ENCODE data around the gene KHNYN. TPM values are rescaled to one million over a fixed set of nuclear protein-coding genes. Genes with fewer than 3 reads are reported as not detected.
"Not testable (repeated sequence)": the region's sequence is repeated elsewhere in the genome, so short reads cannot be mapped to it uniquely, and the experiment has no call there.

KHNYN gene
- 37.8 TPM for polyA plus RNA-seq (ENCODE audit: insufficient read length)

DNA sequence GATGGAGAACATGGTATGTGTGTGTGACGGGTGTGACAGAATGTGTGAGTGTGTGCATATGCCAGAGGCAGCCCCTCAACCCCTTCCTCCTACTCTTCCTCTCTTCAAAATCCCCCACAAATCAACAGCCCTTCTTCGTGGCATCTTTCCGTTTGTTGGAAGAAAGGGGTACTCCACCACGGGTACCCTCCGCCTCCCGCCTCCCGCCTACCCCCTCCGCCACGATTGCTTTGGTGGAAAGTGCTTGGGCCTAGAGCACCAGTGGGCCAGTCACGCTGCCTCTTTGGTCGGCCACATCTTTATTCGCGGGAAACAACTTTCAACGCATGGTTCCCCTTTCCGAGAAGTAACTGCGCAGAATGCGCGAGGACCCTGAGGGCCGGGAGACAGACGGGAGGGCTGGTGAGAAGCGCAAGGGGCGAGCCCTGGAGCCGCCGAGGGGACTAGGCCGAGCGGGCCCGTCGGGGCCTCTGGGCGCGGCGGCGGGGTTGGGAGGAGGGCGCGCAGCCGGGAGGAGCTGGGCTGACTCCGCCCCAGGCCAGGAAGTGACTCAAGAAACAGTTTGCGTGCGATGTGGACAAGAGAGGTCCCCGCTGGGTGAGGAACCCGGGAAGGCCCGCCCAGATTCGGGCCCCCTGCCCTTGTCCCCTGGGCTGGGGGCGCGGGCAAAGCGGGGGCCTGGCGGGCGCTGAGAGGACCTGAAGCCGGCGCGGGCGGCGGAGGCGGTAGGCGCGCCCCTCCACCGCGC is at the start of gene KHNYN, which contains the start of gene CBLN3:
Gene KHNYN, plus strand, starts transcription at position 560 of the 748 bp plus-strand sequence. CDS start 777 bp downstream, outside the sequence.
Gene CBLN3, minus strand, starts transcription at position 274 of the 748 bp plus-strand sequence. CDS start 614 bp downstream, outside the sequence.
- peak; percentile 92 for DNase-seq

DNA sequence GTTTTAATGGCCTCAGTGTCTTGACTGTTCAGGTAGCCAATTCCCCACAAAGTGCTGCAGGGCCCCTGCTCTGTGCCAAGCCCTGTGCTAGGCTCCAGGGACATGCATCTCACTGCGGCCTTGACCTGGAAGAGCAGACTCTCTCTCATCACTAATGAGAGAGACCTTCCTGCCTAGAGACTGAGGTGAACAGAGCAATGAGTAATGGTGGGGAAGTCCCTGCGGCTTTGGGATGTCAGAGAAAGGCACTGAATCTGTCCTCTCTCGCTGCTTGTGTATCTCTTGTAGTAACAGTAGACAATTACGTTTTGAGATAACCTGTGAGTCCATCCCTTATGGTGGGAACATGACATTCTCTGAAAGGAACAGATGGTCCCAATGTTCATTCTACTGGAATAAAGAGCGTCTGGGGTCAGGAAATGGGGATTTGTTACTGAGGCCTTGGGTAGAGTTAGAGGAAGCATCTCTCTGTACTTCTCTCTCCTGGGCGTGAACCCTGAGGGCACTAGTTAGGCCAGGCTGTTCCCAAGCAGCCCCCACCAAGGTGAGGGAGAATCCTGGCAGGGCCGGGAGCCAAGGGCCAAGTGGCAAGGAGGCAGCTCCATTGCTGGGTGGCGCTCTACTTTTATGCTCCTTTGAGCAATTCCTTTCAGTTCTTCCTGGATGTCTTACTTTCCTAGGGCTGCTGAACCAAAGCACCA is 48.2 kb upstream of the KHNYN start:
- no peak for DNase-seq

GRCh38 chr14:24382064-24382371 is 47.7 kb upstream of the KHNYN start:
- no peak for DNase-seq

GRCh38 chr14:24384169-24384568 is 45.6 kb upstream of the KHNYN start:
- no peak for DNase-seq

GRCh38 chr14:24385524-24385923 is 44.2 kb upstream of the KHNYN start:
- no peak for DNase-seq

DNA sequence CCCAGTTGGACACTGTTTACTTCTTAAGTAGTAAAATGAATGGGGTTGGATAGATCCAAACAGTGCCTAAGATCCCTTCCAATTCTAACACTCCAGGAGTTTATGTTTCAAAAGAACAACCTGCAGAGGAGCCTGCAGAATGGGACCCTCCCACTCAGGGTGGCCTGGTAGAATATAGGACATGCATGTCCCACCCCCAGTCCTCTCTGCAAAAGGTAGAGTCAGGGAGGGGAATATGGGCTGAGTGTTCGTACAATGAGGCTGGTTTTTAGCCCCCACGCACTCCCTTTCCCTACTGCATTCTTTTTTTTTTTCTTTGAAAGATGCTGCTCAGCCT is 42.8 kb upstream of the KHNYN start:
- no peak for DNase-seq

- DNase-seq: not testable (repeated sequence)
Observed at GRCh38 chr14:24387579-24387978, 42.2 kb upstream of the KHNYN start.

DNA sequence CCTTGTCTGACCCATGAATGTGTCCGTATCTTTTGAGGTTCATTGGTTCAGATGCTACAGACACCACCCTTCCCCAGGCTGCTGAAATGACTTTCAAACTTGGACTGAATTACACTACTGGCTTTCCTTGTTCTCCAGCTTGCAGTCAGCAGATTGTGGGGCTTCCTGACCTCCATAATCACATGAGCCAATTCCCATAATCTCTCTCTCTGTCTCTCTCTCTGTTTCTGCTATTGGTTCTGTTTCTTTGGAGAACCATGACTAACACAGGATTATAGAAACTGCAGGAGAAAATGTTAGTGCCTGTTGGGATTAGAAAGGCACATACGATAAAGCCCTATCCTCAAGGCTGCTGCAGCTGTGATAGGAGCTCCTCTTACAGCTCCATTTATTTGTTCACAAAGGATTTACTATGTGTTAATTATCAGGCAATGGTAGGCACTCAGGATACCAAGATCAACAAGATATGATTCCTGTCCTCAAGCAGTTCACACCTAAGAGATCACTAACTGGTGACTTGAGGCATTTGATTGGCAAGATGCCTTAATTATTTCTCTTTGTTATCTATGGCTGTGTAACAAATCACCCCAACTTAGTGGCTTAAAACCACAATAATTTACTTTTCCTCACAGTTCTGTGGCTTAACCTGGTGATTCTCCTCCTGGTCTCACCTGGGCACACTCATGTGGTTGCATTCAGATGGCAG is 41.1 kb upstream of the KHNYN start:
- no peak for DNase-seq

- no peak for DNase-seq
Observed at GRCh38 chr14:24389226-24389848, 40.4 kb upstream of the KHNYN start.

DNA sequence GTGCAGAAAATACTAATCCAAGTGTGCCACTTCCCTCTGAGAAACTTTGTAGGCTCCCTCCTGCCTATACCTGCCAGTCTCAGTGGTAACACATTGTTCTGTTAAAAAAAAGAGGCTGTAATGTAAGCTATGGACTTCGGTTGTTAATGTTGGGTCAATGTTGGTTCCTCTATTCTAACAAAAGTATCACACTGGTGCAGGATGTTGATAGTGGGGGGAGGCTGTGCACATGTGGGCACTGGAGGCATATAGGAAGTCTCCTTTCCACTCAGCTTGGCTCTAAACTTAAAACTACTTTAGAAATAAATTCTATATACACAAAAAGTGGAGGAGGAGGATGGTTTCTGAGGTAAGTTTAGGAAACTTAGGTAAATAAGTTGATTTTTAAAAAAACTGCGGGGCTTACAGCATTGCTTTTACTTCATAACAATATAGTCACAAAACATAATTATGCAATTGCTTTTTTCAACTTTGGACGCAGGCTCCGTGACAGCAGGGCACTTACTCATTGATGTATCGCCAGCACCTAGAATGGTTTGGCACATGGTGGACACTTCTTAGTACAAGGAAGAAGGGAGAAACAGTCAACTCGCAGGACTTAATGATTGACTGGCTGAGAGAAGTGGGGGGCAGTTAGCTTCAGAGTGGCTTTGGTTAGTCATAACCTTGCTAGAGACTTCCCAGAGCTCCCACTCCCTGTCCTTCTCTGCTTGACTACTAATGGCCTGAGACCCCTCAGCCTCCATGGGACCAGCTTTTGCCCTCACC is 38.9 kb upstream of the KHNYN start:
- DNase-seq: no peak

DNA sequence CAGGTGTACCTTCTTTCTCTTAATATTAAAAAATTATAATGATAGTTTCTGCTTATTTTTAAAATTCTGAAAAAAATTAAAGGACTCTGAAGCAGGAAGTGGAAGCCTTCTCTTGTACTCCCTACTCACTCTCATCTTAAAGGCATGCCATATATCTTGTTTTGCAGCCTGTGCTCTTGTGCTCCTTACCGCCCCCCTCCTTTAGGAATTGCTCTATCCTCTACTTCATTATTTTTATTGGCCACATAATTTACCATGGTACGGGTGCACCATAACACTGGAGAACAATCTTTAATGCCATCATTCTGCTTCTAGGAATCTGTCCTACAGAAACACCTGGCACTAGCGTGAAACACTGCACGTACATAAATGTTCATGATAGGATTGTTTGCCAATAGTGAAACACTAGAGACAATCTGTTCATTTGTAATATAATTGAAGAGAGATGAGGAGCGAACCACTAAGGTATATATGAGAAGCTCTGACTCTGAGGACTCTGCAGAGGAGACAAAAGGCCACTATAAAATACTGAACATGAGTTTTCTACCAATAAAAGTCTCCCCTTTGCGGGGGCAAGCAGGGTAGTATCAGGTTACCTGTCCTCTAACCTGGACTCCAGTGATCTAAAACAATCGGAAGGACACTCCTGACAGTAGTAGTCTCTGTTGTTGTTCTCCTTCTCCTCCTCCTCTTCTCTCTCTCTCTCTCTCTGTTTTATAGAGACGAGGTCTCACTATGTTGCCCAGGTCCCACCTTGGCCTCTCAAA is 37.2 kb upstream of the KHNYN start:
- no peak for DNase-seq

GRCh38 chr14:24394275-24394674 is 35.5 kb upstream of the KHNYN start:
- no peak for DNase-seq

DNA sequence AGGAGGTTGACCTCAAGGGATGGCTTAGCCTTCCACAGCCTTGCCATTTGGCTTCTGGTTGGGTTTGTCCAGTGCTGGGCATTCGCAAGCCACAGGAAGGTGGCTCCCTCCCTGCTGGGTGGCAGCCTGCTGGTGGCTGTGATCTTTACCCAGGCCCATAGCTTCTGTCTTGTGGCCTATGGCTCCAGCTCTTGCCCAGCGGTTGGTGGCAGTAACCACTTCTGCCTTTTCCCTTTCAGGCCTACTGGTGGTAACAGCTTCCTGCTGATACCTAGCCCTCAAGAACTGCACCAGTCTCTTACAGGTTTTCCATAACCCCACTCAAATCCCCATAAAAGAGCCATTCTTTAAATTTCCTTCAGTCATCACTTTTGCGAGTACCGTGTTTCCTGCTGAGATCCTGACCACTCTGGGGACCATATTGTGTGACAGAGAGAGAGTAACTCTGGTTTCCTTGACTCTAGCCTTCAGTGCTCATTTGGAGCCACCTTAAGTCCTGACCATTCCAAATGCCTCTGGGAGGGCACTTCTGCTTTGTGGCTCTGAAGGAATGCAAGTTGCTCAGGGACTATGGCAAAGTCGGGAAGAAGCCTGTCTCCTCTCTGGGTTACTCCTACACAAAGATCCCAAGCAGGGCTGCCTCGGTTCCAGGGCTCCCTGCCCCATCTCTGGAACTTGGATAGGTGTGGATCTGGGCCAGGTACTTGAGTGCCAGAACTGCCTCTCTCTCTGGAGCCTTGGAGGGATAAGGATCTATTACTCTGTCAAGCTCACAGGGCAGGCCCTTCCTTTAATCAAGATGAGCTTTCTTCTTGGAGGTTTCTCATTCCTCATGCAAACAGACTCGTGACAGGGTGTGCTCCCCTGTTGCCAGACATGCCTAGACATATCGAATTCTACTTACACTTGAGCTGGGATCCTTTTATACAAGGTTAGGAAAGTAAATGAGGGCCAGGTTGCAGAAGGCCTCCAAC is 33.9 kb upstream of the KHNYN start:
- DNase-seq: no peak

GRCh38 chr14:24397639-24398292 is 32.0 kb upstream of the KHNYN start:
- no peak for DNase-seq

DNA sequence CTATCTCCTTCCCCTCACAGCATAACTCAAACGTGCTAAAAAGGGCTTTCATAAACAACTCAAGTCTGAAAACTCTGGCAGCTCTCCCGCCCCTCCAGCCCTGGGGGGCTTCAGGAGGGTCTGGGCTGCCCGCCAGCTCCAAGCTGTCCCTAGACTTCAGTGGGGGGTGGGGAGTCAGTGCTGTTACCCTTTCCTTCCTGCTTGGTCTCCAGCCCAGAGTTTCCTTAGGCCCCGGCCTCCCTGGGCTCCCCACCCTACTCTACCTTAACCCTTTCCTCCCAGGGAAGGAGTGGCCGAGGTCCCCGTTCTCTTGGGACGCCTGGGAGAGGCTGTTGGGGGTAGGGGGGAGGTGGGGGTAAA is 31.5 kb upstream of the KHNYN start:
- peak; percentile 63 for DNase-seq

GRCh38 chr14:24398653-24399446 is 30.9 kb upstream of the KHNYN start, which contains the start of gene NYNRIN:
Gene NYNRIN (plus strand): TSS chr14:24399003. CDS start chr14:24399247, 244 bp downstream.
- DNase-seq: peak; percentile 80

DNA sequence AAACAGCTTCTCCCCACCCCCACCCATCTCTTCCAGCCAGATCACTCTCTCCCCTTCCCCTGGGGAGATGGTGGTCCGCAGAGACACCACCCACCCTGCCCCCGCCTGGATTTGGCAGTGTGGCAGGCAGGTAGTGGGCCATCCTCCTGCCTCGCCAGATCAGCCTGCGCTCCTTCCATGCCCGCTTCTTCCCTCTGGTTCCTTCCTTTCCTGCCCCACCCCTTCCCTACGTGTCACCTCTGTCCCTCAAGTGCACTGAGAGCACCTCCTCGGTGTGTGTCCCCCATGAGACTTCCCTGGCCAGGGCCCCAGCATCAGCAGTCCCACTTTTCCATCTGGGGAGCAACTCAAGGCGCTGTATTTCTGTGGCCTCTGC is 30.3 kb upstream of the KHNYN start:
- no peak for DNase-seq

- no peak for DNase-seq
Observed at GRCh38 chr14:24399999-24400718, 29.6 kb upstream of the KHNYN start.
